ENCODE data around the gene SLC25A14. TPM values are rescaled to one million over a fixed set of nuclear protein-coding genes. Genes with fewer than 3 reads are reported as not detected.
A peak's percentile ranks its signal among the peaks of the same experiment; 100 is the strongest.
"Not testable (repeated sequence)": the region's sequence is repeated elsewhere in the genome, so short reads cannot be mapped to it uniquely, and the experiment has no call there.

SLC25A14 gene
- 1 to 10 TPM; 5.1 to 9.0 (median 7.7) TPM for polyA plus RNA-seq (ENCODE audit: low read depth in 6 of 6)

- Mint-ChIP-seq H3K9me3 (peaks cover 0 to 5% (median 0%) of the 10 kb centered on the region in 7 donors), H3K36me3 (no peaks in the 10 kb centered on the region), H3K27me3 (no peaks in the 10 kb centered on the region), H3K4me3 (peak within 1 kb of the TSS; percentile 94 to 97 (median 96)), H3K27ac (peak within 1 kb of the TSS; percentile 88 to 98 (median 97)), H3K4me1 (peaks cover 12 to 27% (median 20%) of the 10 kb centered on the region in 3 donors)
- DNase-seq, result peak; percentile 65
- ATAC-seq (ENCODE audit: low read depth in 2 of 2), result peak; percentile 92 to 95
Measured at GRCh38 chrX:130339408-130340222, at the start of gene SLC25A14. Gene SLC25A14, plus strand, starts transcription at chrX:130339919. Its CDS starts 360 bp downstream, at chrX:130340279.

GRCh38 chrX:130295519-130296296, 44.0 kb upstream of the SLC25A14 start:
- H3K27me3 Mint-ChIP-seq, result peaks cover 0 to 4% (median 0%) of the 10 kb centered on the region in 3 donors
- DNase-seq (no peak), ATAC-seq (ENCODE audit: low read depth in 2 of 2) (no peak)
- H3K4me3 Mint-ChIP-seq, result no peak overlapping the region
- no peaks in the 10 kb centered on the region for H3K4me1 Mint-ChIP-seq
- H3K9me3 Mint-ChIP-seq, result peaks cover 0 to 18% (median 4%) of the 10 kb centered on the region in 7 donors
- H3K36me3 Mint-ChIP-seq, result no peaks in the 10 kb centered on the region
- H3K27ac Mint-ChIP-seq, result no peak overlapping the region

- Mint-ChIP-seq H3K27me3 (peaks cover 0 to 4% (median 0%) of the 10 kb centered on the region in 3 donors), H3K27ac (no peak overlapping the region), H3K4me3 (no peak overlapping the region), H3K36me3 (no peaks in the 10 kb centered on the region), H3K4me1 (no peaks in the 10 kb centered on the region), H3K9me3 (peaks cover 0 to 22% (median 4%) of the 10 kb centered on the region in 7 donors)
- DNase-seq (no peak), ATAC-seq (ENCODE audit: low read depth in 2 of 2) (no peak)
Measured at GRCh38 chrX:130296297-130296678, 43.4 kb upstream of the SLC25A14 start.

- peaks cover 0 to 22% (median 2%) of the 10 kb centered on the region in 7 donors for H3K9me3 Mint-ChIP-seq
Measured at GRCh38 chrX:130296743-130297142, 43.0 kb upstream of the SLC25A14 start.

GRCh38 chrX:130299279-130300009, 40.3 kb upstream of the SLC25A14 start:
- H3K27ac Mint-ChIP-seq, result no peak overlapping the region
- DNase-seq (no peak), ATAC-seq (ENCODE audit: low read depth in 2 of 2) (no peak)
- no peak overlapping the region for H3K4me3 Mint-ChIP-seq
- no peaks in the 10 kb centered on the region for H3K4me1 Mint-ChIP-seq
- H3K27me3 Mint-ChIP-seq, result peaks cover 0 to 6% (median 4%) of the 10 kb centered on the region in 3 donors
- peaks cover 0 to 12% (median 2%) of the 10 kb centered on the region in 7 donors for H3K9me3 Mint-ChIP-seq
- H3K36me3 Mint-ChIP-seq, result no peaks in the 10 kb centered on the region

More at GRCh38 chrX:130296743-130297142, 43.0 kb upstream of the SLC25A14 start:
- H3K27ac Mint-ChIP-seq, result no peak overlapping the region
- H3K4me3 Mint-ChIP-seq, result no peak overlapping the region
- DNase-seq, result no peak
- no peaks in the 10 kb centered on the region for H3K36me3 Mint-ChIP-seq
- peaks cover 0 to 4% (median 0%) of the 10 kb centered on the region in 3 donors for H3K27me3 Mint-ChIP-seq
- ATAC-seq (ENCODE audit: low read depth in 2 of 2), result no peak
- no peaks in the 10 kb centered on the region for H3K4me1 Mint-ChIP-seq

- DNase-seq (no peak), ATAC-seq (ENCODE audit: low read depth in 2 of 2) (no peak)
- no peak overlapping the region for H3K4me3 Mint-ChIP-seq
- H3K4me1 Mint-ChIP-seq, result no peaks in the 10 kb centered on the region
- no peak overlapping the region for H3K27ac Mint-ChIP-seq
- H3K27me3 Mint-ChIP-seq, result peaks cover 0 to 7% (median 4%) of the 10 kb centered on the region in 3 donors
- H3K36me3 Mint-ChIP-seq, result no peaks in the 10 kb centered on the region
- peaks cover 0 to 12% (median 2%) of the 10 kb centered on the region in 7 donors for H3K9me3 Mint-ChIP-seq
Measured at GRCh38 chrX:130300010-130300282, 39.8 kb upstream of the SLC25A14 start.

- Mint-ChIP-seq H3K27me3 (peaks cover 0 to 7% (median 4%) of the 10 kb centered on the region in 3 donors), H3K36me3 (no peaks in the 10 kb centered on the region), H3K9me3 (peaks cover 0 to 12% (median 2%) of the 10 kb centered on the region in 7 donors), H3K27ac (no peak overlapping the region), H3K4me3 (no peak overlapping the region), H3K4me1 (no peaks in the 10 kb centered on the region)
- DNase-seq (no peak), ATAC-seq (ENCODE audit: low read depth in 2 of 2) (no peak)
Measured at GRCh38 chrX:130301405-130301804, 38.3 kb upstream of the SLC25A14 start.

- DNase-seq (no peak), ATAC-seq (ENCODE audit: low read depth in 2 of 2) (no peak)
- Mint-ChIP-seq H3K27ac (no peak overlapping the region), H3K4me1 (no peaks in the 10 kb centered on the region), H3K27me3 (peaks cover 0 to 7% (median 0%) of the 10 kb centered on the region in 3 donors), H3K4me3 (no peak overlapping the region), H3K36me3 (no peaks in the 10 kb centered on the region), H3K9me3 (peaks cover 0 to 12% (median 3%) of the 10 kb centered on the region in 7 donors)
Measured at GRCh38 chrX:130301977-130302376, 37.7 kb upstream of the SLC25A14 start.

- Mint-ChIP-seq H3K4me1 (no peaks in the 10 kb centered on the region), H3K9me3 (peaks cover 0 to 16% (median 3%) of the 10 kb centered on the region in 7 donors), H3K27me3 (peaks cover 0 to 7% (median 0%) of the 10 kb centered on the region in 3 donors), H3K27ac (peak overlapping the region in 2 of 6 donors; percentile 16 to 21), H3K36me3 (no peaks in the 10 kb centered on the region), H3K4me3 (peak overlapping the region in 1 of 8 donors; percentile 25)
- no peak for ATAC-seq (ENCODE audit: low read depth in 2 of 2)
- no peak for DNase-seq
Measured at GRCh38 chrX:130304587-130305368, 34.9 kb upstream of the SLC25A14 start.

GRCh38 chrX:130319886-130320285, 19.8 kb upstream of the SLC25A14 start:
- DNase-seq; H3K4me1 Mint-ChIP-seq; H3K4me3 Mint-ChIP-seq; H3K36me3 Mint-ChIP-seq; ATAC-seq (ENCODE audit: low read depth in 2 of 2); H3K27ac Mint-ChIP-seq: not testable (repeated sequence)
- Mint-ChIP-seq H3K27me3 (peaks cover 4 to 18% (median 8%) of the 10 kb centered on the region in 3 donors), H3K9me3 (peaks cover 8 to 34% (median 17%) of the 10 kb centered on the region in 7 donors)

GRCh38 chrX:130321550-130321949, 18.2 kb upstream of the SLC25A14 start:
- H3K36me3 Mint-ChIP-seq, result no peaks in the 10 kb centered on the region
- H3K27ac Mint-ChIP-seq, result peak overlapping the region in 1 of 6 donors; percentile 59
- DNase-seq (no peak), ATAC-seq (ENCODE audit: low read depth in 2 of 2) (no peak)
- H3K27me3 Mint-ChIP-seq, result peaks cover 4 to 9% (median 4%) of the 10 kb centered on the region in 3 donors
- H3K4me1 Mint-ChIP-seq, result peaks cover 0 to 5% (median 0%) of the 10 kb centered on the region in 3 donors
- H3K4me3 Mint-ChIP-seq, result peak overlapping the region in 1 of 8 donors; percentile 52
- H3K9me3 Mint-ChIP-seq, result peaks cover 8 to 34% (median 17%) of the 10 kb centered on the region in 7 donors

- DNase-seq, result no peak
- no peak overlapping the region for H3K4me3 Mint-ChIP-seq
- no peak for ATAC-seq (ENCODE audit: low read depth in 2 of 2)
Measured at GRCh38 chrX:130330146-130330545, 9.6 kb upstream of the SLC25A14 start.

More at GRCh38 chrX:130330146-130330545, 9.6 kb upstream of the SLC25A14 start:
- Mint-ChIP-seq H3K27ac (no peak overlapping the region), H3K4me1 (no peaks in the 10 kb centered on the region), H3K36me3 (no peaks in the 10 kb centered on the region), H3K9me3 (no peaks in the 10 kb centered on the region), H3K27me3 (peaks cover 8 to 35% (median 23%) of the 10 kb centered on the region in 3 donors)
